Stimulated activated CD8-positive, alpha-beta memory T cell treated with anti-CD3 and anti-CD28 coated beads, Interleukin-12 subunit alpha, Interleukin-12 subunit beta, amount 100 ng/mL, for 1 hour (primary cell): ENCODE measurements around the gene MYOC.
"Not testable (repeated sequence)": the region's sequence is repeated elsewhere in the genome, so short reads cannot be mapped to it uniquely, and the experiment has no call there.

Experiments used
- DNase-seq: peaks from one replicate; pipeline ENCODE4 v3.0.0-alpha.2; 2020; ENCODE audit warnings: low read depth

MYOC gene

DNA sequence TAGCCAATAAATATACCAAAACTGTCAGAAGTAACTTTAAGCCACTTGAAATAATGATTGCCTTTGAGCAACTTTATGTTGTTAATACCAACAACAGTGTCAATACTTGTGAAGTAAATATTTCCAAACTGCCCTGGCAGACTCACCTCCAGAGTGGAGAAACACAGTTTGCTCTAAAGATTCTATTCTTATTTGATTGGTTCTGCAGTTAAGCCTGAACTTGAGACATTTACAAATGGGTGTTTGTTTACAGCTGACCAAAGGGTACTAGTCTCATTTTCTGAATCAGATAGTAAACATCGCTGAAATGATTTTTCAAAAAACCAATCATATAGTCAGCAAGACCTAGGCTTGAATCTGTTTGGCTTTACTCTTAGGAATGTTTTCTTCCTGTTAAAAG is 1.3 kb upstream of the MYOC start:
- DNase-seq, result no peak

DNA sequence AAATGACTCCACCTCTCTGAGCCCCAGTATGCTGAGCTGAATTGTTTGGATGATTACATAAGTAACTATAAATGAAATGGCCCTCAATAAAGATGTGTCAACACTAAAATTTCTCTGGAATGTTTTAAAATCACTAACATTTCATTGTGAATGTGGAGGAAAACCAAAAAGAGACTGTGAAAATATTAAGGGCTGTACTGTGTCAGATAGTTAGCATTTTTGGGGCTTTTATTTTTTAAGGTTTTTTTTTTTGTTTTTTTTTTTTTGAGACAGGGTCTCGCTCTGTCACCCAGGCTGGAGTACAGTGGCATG is 6.3 kb downstream of the MYOC start:
- no peak for DNase-seq

DNA sequence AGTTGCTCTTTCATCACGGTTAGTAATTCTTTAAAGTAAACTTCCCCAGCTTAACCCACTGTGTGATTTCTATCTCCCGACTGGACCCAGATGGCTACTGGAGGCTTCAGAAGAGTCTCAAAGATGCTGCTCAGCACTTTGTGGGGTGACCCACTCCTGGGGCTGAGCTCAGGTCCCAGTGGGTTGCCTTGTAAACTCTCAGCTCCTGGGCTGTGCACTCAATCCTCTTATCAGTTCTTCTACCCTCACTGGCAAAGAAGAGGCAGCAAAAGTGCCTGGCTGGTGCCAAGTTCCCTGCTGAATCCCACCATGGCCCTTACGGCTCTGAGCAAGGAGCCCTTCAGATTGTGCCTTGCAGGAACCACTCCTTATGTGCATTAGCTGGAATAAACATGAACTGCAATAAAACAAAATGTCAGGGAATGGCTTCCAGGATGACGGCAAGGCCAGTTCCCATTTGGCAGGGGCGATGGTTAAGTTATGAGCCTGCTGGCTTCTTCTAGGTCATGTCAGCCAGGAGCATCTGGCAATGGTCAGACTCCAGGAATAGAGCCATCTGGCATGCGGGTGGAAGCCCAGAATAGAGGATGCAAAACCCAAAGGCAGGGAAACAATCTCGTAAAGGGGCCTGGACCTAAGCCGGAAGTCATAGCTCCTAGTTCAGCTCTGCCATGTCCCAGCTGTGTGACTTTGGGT is 6.8 kb downstream of the MYOC start:
- DNase-seq, result no peak

DNA sequence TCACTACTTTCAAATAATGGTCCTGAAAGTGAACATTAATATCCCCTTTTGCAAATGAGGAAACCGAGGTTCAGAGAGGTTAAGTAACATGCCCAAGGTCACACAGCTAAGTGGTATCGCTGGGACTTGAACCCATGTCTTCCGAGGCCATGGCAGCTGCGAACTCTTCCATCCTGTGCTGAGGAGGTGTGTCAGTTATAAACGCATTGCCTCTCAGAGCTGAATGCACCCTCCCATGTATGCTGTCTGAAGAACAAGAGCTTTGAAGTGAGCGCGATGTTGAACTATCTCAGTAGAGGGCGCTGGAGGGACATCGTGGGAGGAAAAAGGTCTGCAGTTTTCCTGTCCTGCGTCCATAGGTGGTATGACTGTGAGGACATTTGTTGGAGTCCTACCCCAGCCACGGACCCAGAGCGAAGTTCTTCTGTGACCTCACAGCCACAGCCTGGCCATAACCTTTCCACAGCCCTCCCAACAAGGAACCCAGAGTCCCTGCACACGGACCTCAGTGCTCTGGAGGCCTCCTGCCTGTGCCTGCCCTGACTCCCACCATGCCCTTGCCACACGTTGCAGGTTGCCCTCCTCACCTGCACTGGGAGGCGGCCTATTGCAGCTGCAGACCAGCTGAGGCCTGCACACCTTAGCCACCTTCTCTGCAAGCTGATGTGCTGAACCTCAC is 7.5 kb downstream of the MYOC start:
- peak; percentile 25 for DNase-seq

DNA sequence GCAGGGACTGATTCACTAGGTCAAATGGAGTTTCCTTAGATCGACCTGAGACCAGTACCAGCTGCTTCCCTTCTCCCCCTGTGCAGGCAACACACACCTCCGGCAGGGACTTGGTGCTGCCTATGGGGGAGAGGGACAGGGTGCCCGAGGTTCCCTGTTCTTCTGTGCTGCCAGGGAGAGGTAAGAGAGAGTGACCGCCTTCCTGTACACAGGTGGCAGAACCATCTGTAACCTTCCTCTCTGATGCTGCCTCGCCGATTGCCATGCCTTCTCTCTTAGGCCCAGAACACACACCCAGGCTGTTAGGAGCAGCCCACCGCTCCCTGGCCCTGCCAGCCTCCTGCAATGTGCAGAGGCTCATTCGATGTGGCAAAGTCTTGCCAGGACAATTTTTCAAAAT is 9.3 kb downstream of the MYOC start:
- no peak for DNase-seq

DNA sequence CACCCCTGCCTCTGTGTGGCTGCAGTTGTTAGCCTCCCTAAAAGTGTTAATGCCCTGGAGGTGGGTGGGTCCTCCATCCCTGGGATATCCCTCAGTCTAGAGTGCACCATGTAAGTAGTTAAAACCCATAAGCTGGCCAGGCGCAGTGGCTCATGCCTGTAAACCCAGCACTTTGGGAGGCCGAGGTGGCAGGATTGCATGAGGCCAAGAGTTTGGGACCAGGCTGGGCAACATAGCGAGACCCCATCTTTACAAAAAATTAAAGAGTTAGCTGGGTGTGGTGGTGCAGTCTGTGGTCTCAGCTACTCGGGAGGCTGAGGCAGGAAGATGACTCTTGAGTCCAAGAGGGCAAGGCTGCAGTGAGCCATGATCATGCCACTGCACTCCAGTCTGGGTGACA is 10.3 kb downstream of the MYOC start:
- no peak for DNase-seq

DNA sequence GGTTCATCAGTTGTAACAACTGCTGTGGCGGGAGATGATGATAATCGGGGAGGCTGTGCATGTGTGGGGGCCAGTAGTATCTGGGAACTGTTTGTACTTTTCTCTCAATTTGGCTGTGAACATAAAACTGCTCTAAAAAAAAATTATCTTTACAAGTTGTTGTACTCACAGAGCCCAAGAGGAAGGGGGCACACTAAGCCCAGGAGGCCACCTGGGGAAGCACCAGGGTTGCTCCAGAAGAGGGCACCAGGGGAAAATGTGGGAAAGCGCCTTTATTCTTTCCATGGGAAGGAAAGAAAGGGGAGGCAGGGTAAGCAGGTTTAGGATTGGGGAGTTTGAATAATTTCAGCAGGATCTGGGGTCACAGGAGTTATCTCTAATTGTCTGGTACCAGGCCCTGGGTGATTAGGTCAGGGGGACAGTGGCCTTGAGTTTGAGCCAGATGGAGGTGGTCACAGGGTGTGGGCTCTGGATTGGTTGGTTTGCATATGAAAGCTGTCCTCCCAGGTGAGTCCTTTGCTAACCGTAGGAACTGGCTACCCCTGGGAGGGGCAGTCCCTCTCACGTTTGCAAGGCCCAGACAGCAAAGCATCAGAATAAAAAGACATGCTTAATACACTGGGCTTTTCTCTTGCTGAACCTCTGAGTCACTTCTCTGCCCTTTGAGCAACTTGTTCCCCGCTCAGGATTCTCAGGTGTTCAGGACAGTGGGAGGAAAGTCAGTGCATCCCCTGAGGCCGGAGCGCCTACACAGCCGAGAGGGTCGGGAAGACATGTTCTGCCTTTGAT is 11.2 kb downstream of the MYOC start:
- no peak for DNase-seq

DNA sequence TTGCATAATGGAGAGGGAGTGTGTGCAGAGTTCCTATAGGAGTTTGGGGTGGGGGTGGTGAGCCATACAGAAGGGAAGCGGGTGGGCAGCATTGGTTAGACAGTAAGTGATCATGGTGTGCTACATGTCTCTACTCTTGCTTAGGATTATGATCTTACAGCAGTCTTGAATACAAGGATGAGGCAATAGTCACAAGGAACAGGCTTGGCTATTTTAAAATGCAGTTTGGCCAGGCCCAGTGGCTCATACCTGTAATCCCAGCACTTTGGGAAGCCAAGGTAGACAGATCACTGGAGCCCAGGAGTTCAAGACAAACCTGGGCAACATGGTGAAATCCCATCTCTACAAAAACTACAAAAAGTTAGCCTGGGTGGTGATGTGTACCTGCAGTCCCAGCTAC is 12.3 kb downstream of the MYOC start:
- DNase-seq, result no peak

DNA sequence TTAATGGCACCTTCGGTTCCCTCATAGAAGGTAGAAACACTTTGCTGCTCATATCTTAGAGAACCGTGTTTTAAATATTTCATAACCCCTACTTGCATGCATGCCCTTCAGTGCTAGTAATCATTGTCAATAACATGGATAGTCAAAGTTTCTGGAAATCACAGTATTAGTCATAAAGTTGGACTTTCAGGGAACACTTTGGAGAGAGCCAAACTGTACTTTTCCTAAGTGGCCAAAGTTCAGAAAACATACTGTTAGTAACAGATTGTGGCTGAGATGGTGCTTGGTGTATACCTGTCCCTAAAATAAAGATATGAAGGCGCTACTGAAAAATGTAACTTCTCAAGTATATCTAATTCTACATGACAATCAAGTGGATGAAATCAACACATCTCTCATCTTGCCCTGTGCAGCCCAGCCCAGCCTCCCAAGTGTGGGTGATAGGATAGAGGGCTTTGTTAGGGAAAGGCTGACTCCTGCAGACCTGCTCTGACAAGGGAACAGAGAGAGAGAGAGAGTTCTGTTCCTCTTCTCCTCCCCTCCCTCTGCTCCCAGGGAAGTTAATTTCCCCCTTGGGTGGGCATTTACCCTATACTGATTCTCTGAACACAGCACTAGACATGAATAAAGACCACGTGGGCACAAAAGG is 14.4 kb downstream of the MYOC start:
- no peak for DNase-seq

DNA sequence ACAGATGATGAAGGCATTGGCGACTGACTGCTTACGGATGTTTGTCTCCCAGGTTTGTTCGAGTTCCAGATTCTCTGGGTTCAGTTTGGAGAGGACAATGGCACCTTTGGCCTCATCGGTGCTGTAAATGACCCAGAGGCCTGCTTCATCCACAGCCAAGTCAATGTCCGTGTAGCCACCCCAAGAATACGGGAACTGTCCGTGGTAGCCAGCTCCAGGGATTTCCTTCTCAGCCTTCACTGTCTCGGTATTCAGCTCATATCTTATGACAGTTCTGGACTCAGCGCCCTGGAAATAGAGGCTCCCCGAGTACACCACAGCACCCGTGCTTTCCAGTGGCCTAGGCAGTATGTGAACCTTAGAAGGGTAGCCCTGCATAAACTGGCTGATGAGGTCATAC is 16.3 kb downstream of the MYOC start:
- no peak for DNase-seq

DNA sequence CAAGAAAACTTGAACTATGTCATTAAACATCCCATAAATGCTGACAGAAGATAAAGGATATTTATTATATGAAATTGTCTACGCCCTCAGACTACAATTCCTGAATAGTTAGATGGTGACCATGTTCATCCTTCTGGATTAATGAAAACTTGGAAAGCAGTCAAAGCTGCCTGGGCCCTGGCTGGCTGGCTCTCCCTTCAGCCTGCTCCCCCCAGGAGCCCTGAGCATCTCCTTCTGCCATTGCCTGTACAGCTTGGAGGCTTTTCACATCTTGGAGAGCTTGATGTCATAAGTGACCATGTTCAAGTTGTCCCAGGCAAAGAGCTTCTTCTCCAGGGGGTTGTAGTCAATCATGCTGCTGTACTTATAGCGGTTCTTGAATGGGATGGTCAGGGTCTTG is 16.8 kb downstream of the MYOC start:
- no peak for DNase-seq

DNA sequence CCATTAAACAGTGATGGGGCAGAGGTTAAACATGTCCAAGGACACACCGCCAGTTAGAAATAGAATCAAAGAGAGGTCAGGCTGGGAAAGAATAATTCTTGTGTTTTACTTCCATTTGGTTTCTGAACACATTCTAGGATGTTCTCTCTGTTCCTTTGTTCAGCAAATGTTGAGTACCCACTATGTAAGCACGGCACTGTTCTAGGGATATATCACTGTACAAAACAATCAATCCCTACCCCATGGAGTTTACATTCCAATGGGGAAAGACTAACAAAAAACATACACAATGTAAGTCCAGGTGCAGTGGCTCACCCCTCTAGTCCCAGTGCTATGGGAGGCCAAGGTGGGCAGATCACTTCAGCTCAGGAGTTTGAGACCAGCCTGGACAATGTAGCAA is 24.3 kb downstream of the MYOC start:
- no peak for DNase-seq

DNA sequence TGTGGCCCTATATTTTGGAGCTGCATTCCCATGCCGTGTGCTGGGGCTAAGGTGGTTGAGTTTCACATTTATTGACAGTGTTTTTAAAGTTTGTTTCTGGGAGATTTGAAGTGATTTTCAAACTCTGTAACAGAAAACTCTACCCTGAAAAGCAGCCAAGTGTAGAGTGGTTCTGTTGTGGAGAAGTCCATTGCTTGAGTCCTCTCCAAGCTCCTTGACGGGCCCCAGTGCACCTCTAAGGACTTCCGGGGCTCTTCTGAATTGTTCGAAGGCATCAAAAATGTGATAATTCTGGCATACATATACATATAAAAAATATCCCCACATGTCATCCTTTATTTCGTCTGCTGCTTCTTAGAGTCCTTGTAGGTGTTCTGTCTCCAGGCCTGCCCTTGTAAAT is 25.5 kb downstream of the MYOC start:
- no peak for DNase-seq

DNA sequence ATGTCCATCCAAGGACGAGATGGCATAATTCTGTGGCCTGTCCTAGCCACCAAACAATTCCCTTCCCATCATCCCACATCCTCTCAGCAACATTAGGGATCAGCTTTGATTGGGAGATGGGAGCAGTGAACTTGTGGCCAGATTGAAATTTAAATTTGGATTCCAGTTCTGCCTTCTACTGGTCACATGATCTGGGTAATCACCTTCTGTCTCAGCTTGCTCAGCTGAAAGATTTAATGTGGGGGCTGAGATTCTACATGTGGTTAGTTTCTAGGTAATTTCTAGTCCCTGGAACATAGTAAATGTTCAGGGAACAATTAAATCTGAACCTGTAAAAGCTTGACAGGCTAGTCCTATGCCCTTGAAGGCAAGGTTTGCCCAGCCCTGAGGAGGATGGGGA is 27.3 kb downstream of the MYOC start:
- DNase-seq, result no peak

DNA sequence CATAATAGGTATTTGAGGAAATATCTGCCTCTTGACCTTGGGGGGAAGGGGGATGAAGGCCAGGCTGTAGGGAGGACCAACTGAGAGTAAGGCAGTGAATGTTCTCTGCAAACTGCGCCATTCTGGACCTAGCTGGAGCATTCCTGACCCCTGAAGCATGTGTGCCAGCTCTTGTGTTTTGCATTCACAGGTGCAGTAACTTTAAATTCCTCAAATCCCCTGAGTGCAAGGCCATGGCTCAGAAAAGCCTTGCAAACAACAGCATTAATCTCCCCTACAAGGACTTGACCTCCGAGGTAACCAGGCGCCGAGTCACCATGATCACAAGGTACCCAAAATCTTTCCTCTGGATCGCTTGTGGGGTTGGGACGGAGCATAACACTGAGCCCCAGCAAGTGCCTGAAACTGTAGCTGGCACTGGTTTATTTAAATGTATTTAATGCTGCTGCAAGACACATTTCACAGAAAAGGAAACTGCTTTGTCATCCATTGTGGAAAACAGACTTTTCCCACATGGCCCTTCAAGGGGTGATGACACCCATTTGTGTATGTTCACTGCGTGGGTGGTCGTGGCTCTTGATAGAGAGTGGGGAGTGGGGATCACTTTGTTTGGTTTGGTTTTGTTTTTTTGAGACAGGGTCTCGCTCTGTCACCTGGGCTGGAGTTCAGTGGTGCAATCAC is 28.7 kb downstream of the MYOC start:
- no peak for DNase-seq

DNA sequence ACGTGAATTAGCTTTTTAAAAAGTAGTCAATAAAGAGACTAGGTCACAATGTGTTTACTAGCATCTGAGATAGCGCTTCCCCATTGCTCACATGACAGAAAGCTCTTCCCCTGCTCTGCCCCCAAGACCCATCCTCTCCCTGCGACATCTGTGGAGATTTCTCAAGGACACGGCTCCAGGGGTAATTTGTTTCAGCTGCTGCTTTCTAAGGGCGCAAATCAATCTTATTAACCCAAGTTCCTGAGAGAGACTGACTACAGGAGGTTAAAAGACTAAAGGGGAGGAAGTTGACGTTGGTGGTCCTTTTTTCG is 30.4 kb downstream of the MYOC start, which contains the start of gene MYOCOS:
Gene MYOCOS, plus strand, starts transcription at position 92 of the 311 bp plus-strand sequence. CDS start 1,641 bp downstream, outside the sequence.
- no peak for DNase-seq

DNA sequence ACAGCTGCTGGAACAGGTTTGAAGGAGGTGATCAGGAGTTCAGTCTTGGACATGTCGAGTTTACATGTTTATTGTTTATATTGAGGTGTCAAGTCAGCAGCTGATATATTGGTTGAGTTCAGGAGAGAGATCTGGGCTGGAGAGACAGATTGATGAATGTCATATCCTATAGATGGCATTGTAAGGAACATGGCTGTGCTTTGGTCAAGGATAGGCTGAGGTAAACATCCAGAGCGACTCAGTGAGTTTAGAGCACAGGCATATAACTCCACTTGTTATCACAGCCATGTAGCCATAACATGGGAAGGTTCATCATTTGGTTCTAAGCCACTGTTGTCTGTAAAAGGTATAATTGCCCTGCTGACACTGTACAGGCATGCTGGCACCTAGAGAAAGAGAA is 35.9 kb downstream of the MYOC start:
- DNase-seq, result no peak

DNA sequence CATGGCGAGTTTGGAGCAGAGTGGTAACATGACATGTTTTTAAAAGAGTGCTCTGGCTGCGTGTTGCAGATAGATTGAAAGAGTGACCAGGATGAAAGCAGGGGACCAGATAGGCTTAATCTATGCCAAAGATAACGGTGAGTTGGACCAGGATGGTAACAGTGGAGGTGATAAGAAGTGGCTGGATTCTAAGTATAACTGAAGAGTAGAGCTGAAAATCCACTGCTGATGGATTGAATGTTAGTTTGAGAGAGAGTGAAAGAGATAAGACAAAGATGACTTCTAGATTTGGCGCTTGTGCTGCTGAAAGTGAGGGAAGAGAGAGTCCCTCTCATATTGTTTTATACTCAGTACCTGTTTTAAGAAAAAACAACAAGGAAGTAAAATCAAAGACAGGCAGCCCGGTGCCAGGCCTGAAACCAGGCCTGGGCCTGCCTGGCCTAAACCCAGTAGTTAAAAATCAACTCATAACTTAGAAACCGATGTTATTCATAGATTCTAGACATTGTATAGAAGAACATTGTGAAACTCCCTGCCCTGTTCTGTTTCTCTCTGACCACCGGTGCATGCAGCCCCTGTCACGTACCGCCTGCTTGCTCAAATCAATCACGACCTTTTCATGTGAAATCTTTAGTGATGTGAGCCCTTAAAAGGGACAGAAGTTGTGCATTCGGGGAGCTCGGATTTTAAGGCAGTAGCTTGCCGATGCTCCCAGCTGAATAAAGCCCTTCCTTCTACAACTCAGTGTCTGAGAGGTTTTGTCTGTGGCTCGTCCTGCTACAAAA is 37.2 kb downstream of the MYOC start:
- DNase-seq, result not testable (repeated sequence)

DNA sequence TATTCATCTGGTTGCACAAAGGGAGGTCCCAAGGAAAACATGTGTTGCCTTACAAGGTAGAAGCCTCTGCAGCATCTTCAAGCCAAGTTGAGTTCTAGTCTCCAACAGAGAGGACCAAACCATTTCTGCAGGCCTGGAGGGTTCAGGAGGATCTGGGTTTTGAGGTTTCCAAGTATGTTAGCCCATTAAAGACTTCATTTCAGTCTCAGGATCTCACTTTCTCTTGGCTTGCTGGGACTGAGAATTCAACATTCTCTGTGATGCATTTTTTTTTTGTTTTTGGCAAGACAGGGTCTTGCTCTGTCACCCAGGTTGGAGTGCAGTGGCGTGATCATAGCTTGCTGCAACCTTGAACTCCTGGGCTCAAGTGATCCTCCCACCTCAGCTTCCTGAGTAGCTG is 39.2 kb downstream of the MYOC start:
- DNase-seq, result no peak

DNA sequence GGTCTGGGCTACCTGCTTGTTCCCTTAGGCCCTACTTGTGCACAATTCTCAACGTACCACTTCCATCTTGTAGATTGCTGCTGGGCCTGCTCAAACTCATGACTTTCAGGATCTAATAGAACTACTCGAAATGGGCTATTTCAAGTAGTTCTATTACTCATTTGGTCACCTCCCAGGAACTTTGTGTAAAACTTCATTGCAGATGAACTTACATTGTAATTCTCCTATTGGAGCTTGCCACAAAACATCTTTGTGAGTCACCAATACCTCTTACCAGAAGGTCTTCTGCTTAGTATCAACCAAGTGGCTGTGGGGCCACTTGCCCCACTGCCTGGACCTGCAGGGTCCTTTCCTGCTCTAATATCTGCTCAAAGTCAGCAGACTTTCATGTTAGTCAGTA is 41.2 kb downstream of the MYOC start:
- no peak for DNase-seq

DNA sequence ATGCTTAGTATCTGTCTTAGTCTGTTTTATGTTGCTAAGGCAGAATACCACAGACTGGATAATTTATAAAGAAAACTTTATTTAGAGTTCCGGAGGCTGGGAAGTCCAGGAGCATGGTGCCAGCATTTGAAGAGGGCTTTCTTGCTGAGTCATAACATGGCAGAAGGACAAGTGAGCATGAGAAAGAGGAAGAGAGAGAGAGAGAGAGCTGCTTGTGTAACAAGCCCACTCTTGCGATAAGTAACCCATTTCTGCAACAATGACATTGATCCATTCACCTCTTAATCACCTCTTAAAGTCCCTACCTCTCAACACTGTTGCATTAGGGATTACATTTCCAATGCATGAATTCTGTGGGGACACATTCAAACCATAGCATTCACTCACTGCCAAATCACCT is 42.1 kb downstream of the MYOC start:
- no peak for DNase-seq
